CD14-positive monocyte (primary cell): ENCODE results near the gene VMP1. TPM values are rescaled to one million over a fixed set of nuclear protein-coding genes. Genes with fewer than 3 reads are reported as not detected.
"Not testable (repeated sequence)": the region's sequence is repeated elsewhere in the genome, so short reads cannot be mapped to it uniquely, and the experiment has no call there.

Source experiments
- DNase-seq, 3 donors: peaks; one replicate each; pipeline ENCODE4 v3.0.0-alpha.2; 2011 to 2022
- H2AFZ ChIP-seq: 2 replicates; pipeline ENCODE4 v1.6.0; 2012; ENCODE audit warnings: mild to moderate bottlenecking, low read depth, low read length, inconsistent platforms; ENCODE audit not compliant: insufficient read depth, poor library complexity, severe bottlenecking
- H3K27ac ChIP-seq, 2 donors: 1 replicate in 1 of 2; 2 replicates in 1 of 2; pipeline ENCODE4 v1.5.1; 2012 to 2013; ENCODE audit warnings: low read length in 2 of 2, control low read depth in 1 of 2, inconsistent platforms in 1 of 2, low read depth in 1 of 2, mild to moderate bottlenecking in 1 of 2
- H3K27me3 ChIP-seq, 2 donors: one replicate each; pipeline versions ENCODE4 v1.6.0 to v1.6.1; 2011 to 2013; ENCODE audit warnings: low read length in 2 of 2; ENCODE audit not compliant: control insufficient read depth in 2 of 2, insufficient read depth in 2 of 2
- H3K36me3 ChIP-seq, 2 donors: replicated peaks in 1 of 2; 1 replicate in 1 of 2; 2 replicates in 1 of 2; pipeline versions ENCODE4 v1.5.1 to v1.6.1; 2012 to 2013; ENCODE audit warnings: low read length in 2 of 2, control low read depth in 1 of 2, inconsistent platforms in 1 of 2, mild to moderate bottlenecking in 1 of 2; ENCODE audit not compliant: insufficient read depth in 2 of 2, control insufficient read depth in 1 of 2
- H3K4me1 ChIP-seq, 2 donors: 1 replicate in 1 of 2; 2 replicates in 1 of 2; pipeline versions ENCODE4 v1.5.1 to v1.6.1; 2012 to 2013; ENCODE audit warnings: low read length in 2 of 2, control low read depth in 1 of 2, inconsistent platforms in 1 of 2, mild to moderate bottlenecking in 1 of 2, moderate library complexity in 1 of 2; ENCODE audit not compliant: insufficient read depth in 2 of 2, control insufficient read depth in 1 of 2
- H3K4me2 ChIP-seq: replicated peaks from 2 replicates; pipeline ENCODE3; 2012; ENCODE audit warnings: low read length, moderate library complexity, mild to moderate bottlenecking; ENCODE audit not compliant: poor library complexity, severe bottlenecking; ENCODE audit errors: extremely low read depth
- H3K4me3 ChIP-seq, 3 experiments: fragments of 200-600 bp in 1 of 3; sonication (generic) in 1 of 3; replicated peaks in 1 of 3; 1 replicate in 2 of 3; 2 replicates in 1 of 3; pipeline ENCODE4 v1.5.1; 2011 to 2013; ENCODE audit warnings: low read length in 3 of 3, mild to moderate bottlenecking in 3 of 3, control low read depth in 2 of 3, low read depth in 2 of 3, inconsistent platforms in 1 of 3, moderate library complexity in 1 of 3
- H3K79me2 ChIP-seq: 2 replicates; pipeline ENCODE4 v1.6.0; 2012; ENCODE audit warnings: mild to moderate bottlenecking, control low read depth, inconsistent platforms, low read length, moderate library complexity; ENCODE audit not compliant: insufficient read depth
- H3K9ac ChIP-seq: 2 replicates; pipeline ENCODE4 v1.6.0; 2017; ENCODE audit warnings: low read length, mild to moderate bottlenecking; ENCODE audit not compliant: insufficient read depth, poor library complexity, severe bottlenecking
- H3K9me3 ChIP-seq, 2 donors: replicated peaks in 1 of 2; 1 replicate in 1 of 2; 2 replicates in 1 of 2; pipeline versions ENCODE4 v1.5.1 to v1.6.1; 2012 to 2013; ENCODE audit warnings: low read length in 2 of 2, control low read depth in 1 of 2; ENCODE audit not compliant: control insufficient read depth in 1 of 2, insufficient read depth in 1 of 2
- H4K20me1 ChIP-seq: 2 replicates; pipeline ENCODE4 v1.6.0; 2012; ENCODE audit warnings: mild to moderate bottlenecking, low read length, control low read depth, moderate library complexity; ENCODE audit not compliant: insufficient read depth
- H3K27ac Mint-ChIP-seq, 7 donors: one replicate each; pipeline ENCODE4 v1.8.0; 2020; ENCODE audit warnings: mild to moderate bottlenecking in 7 of 7, mixed read lengths in 7 of 7, moderate library complexity in 6 of 7, inconsistent platforms in 2 of 7
- H3K27me3 Mint-ChIP-seq, 3 donors: one replicate each; pipeline ENCODE4 v1.8.0; 2021 to 2022; ENCODE audit warnings: low read depth in 3 of 3, mild to moderate bottlenecking in 3 of 3, mixed read lengths in 3 of 3, moderate library complexity in 3 of 3, inconsistent platforms in 1 of 3
- H3K36me3 Mint-ChIP-seq, 2 donors: one replicate each; pipeline ENCODE4 v1.8.0; 2020; ENCODE audit warnings: mixed read lengths in 2 of 2, inconsistent platforms in 1 of 2, mild to moderate bottlenecking in 1 of 2
- H3K4me1 Mint-ChIP-seq: one replicate; pipeline ENCODE4 v1.8.0; 2020; ENCODE audit warnings: mild to moderate bottlenecking, mixed read lengths
- H3K4me3 Mint-ChIP-seq, 2 donors: one replicate each; pipeline ENCODE4 v1.8.0; 2020; ENCODE audit warnings: mild to moderate bottlenecking in 2 of 2, mixed read lengths in 2 of 2, moderate library complexity in 1 of 2
- H3K9me3 Mint-ChIP-seq, 7 donors: one replicate each; pipeline ENCODE4 v1.8.0; 2020 to 2022; ENCODE audit warnings: mixed read lengths in 7 of 7, mild to moderate bottlenecking in 6 of 7, moderate library complexity in 6 of 7, inconsistent platforms in 2 of 7
- WGBS: methylation state at CpG from one replicate; pipeline ENCODE4 v1.1.5; 2013; ENCODE audit warnings: missing lambda C conversion rate; ENCODE audit not compliant: insufficient coverage; 5-methylcytosine and 5-hydroxymethylcytosine counted together
- intact Hi-C, 2 donors: fragments of 100-400 bp; cut with micrococcal nuclease; formaldehyde crosslinking; loops; one replicate each; pipeline versions ENCODE4 v1.15.0 to v1.15.1; 2023
- polyA plus RNA-seq, 3 donors: library from polyadenylated mRNA; depleted of rRNA in 1 of 3; unstranded in 2 of 3; stranded (reverse) in 1 of 3; fragments of 300-500 nt in 2 of 3; fragments of >200 nt in 1 of 3; fragmentation: Illumina TruSeq in 2 of 3; gene quantifications; 1 replicate in 2 of 3; 2 replicates in 1 of 3; pipeline ENCODE4 v1.2.3, GENCODE V29; 2012 to 2021
- TF ChIP-seq, protein P1 (sequence below): fragments of 200-600 bp; IDR thresholded peaks from one replicate; pipeline ENCODE4 v1.8.0; 2022; ENCODE audit warnings: antibody characterized with exemption, mild to moderate bottlenecking

VMP1 gene
- polyA plus RNA-seq, 3 donors, result 246 to 511 (median 386) TPM

- 80% methylated on average over 2 of the region's 6 CpGs for WGBS
- Mint-ChIP-seq H3K4me1 (peaks cover 56% of the 10 kb centered on the region), H3K27ac (peak overlapping the region; percentile 91 to 99 (median 98)), H3K36me3 (peaks cover 20 to 63% of the 10 kb centered on the region in 2 donors)
- not testable (repeated sequence) for H3K4me3 ChIP-seq, H3K4me3 Mint-ChIP-seq, H3K27me3 ChIP-seq, H2AFZ ChIP-seq, H4K20me1 ChIP-seq, DNase-seq, H3K36me3 ChIP-seq, H3K27me3 Mint-ChIP-seq, H3K9me3 ChIP-seq, H3K9me3 Mint-ChIP-seq
- Histone ChIP-seq H3K4me2 (peak overlapping the region; percentile 30), H3K9ac (peak overlapping the region; percentile 23), H3K27ac (peak overlapping the region; percentile 94 to 95), H3K79me2 (peaks cover 45% of the 10 kb centered on the region), H3K4me1 (peaks cover 63 to 93% of the 10 kb centered on the region in 2 donors)
- intact Hi-C loops, result loop anchor here in 1 of 2 donors (5.0 kb wide), 1 partner anchor 37 kb away; no protein-coding TSS in a partner anchor
These were observed 83.0 kb downstream of the VMP1 start for GRCh38 chr17:59790418-59790817.

- Histone ChIP-seq H3K4me3 (no peak overlapping the region), H3K9ac (peak overlapping the region; percentile 23), H3K27ac (peak overlapping the region; percentile 94 to 95), H3K79me2 (peaks cover 47% of the 10 kb centered on the region), H2AFZ (no peak overlapping the region), H3K27me3 (no peaks in the 10 kb centered on the region), H3K4me2 (peak overlapping the region; percentile 30), H4K20me1 (no peaks in the 10 kb centered on the region), H3K4me1 (peaks cover 60 to 92% of the 10 kb centered on the region in 2 donors), H3K9me3 (no peaks in the 10 kb centered on the region), H3K36me3 (peaks cover 10 to 12% of the 10 kb centered on the region in 2 donors)
- no peaks in the 10 kb centered on the region for H3K9me3 Mint-ChIP-seq
- peak overlapping the region; percentile 91 to 99 (median 98) for H3K27ac Mint-ChIP-seq
- peaks cover 21 to 67% of the 10 kb centered on the region in 2 donors for H3K36me3 Mint-ChIP-seq
- WGBS, result 0% methylated on average over 2 of the region's 4 CpGs
- peaks cover 56% of the 10 kb centered on the region for H3K4me1 Mint-ChIP-seq
- peaks cover 0 to 5% (median 0%) of the 10 kb centered on the region in 3 donors for H3K27me3 Mint-ChIP-seq
- TF ChIP-seq, protein P1, sequence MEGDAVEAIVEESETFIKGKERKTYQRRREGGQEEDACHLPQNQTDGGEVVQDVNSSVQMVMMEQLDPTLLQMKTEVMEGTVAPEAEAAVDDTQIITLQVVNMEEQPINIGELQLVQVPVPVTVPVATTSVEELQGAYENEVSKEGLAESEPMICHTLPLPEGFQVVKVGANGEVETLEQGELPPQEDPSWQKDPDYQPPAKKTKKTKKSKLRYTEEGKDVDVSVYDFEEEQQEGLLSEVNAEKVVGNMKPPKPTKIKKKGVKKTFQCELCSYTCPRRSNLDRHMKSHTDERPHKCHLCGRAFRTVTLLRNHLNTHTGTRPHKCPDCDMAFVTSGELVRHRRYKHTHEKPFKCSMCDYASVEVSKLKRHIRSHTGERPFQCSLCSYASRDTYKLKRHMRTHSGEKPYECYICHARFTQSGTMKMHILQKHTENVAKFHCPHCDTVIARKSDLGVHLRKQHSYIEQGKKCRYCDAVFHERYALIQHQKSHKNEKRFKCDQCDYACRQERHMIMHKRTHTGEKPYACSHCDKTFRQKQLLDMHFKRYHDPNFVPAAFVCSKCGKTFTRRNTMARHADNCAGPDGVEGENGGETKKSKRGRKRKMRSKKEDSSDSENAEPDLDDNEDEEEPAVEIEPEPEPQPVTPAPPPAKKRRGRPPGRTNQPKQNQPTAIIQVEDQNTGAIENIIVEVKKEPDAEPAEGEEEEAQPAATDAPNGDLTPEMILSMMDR, result no peak
- intact Hi-C loops, result loop anchor here in 1 of 2 donors (5.0 kb wide), 1 partner anchor 36 kb away; no protein-coding TSS in a partner anchor
- no peak overlapping the region for H3K4me3 Mint-ChIP-seq
- peak; percentile 80 to 91 (median 81) for DNase-seq
These were observed 83.5 kb downstream of the VMP1 start for GRCh38 chr17:59790910-59791309.
